Calu3 (cell line): ENCODE data around the gene PI16. TPM values are rescaled to one million over a fixed set of nuclear protein-coding genes. Genes with fewer than 3 reads are reported as not detected.

ENCODE experiments used
- BruUV-seq: library from RNA; stranded (reverse); fragments of 400-500 nt; replicated peaks from 2 replicates; lab custom pipeline; 2021; lab: Mats Ljungman, UMichigan
- CTCF ChIA-PET: fragments of 300-600 bp; sonication (Branson Sonifier 250); formaldehyde crosslinking; loops from one replicate; lab custom pipeline; 2022; ENCODE audit warnings: antibody characterized with exemption; lab: Charles Lee
- DNase-seq: peaks from one replicate; pipeline ENCODE4 v3.0.0; 2022
- H3K27ac Mint-ChIP-seq: one replicate; pipeline ENCODE4 v1.8.0; 2022; ENCODE audit warnings: mixed read lengths; ENCODE audit not compliant: unreplicated experiment
- H3K27me3 Mint-ChIP-seq: one replicate; pipeline ENCODE4 v1.8.0; 2022; ENCODE audit warnings: mixed read lengths; ENCODE audit not compliant: unreplicated experiment
- H3K36me3 Mint-ChIP-seq: one replicate; pipeline ENCODE4 v1.8.0; 2022; ENCODE audit warnings: mild to moderate bottlenecking, moderate library complexity, mixed read lengths; ENCODE audit not compliant: insufficient read depth, unreplicated experiment
- H3K4me1 Mint-ChIP-seq: one replicate; pipeline ENCODE4 v1.8.0; 2022; ENCODE audit warnings: mild to moderate bottlenecking, low read depth, mixed read lengths; ENCODE audit not compliant: unreplicated experiment
- H3K4me3 Mint-ChIP-seq: one replicate; pipeline ENCODE4 v1.8.0; 2022; ENCODE audit warnings: mild to moderate bottlenecking, low read depth, moderate library complexity, mixed read lengths; ENCODE audit not compliant: unreplicated experiment
- H3K9me3 Mint-ChIP-seq: one replicate; pipeline ENCODE4 v1.8.0; 2022; ENCODE audit warnings: low read depth, mixed read lengths; ENCODE audit not compliant: unreplicated experiment
- intact Hi-C: fragments of 100-400 bp; cut with micrococcal nuclease; formaldehyde crosslinking; loops from one replicate; pipeline ENCODE4 v1.10.0; 2022; ENCODE audit not compliant: unreplicated experiment
- total RNA-seq: library from RNA; stranded (reverse); gene quantifications from 2 replicates; pipeline ENCODE4 v1.2.3, GENCODE V29; 2022
- TF ChIP-seq, protein P1 (sequence below): fragments of 200-600 bp; IDR thresholded peaks from one replicate; pipeline ENCODE4 v1.8.0; 2022; ENCODE audit warnings: antibody characterized with exemption; ENCODE audit not compliant: unreplicated experiment

Gene PI16
- total RNA-seq, 1 experiment from 2014 or later, result 0.17 TPM

DNA sequence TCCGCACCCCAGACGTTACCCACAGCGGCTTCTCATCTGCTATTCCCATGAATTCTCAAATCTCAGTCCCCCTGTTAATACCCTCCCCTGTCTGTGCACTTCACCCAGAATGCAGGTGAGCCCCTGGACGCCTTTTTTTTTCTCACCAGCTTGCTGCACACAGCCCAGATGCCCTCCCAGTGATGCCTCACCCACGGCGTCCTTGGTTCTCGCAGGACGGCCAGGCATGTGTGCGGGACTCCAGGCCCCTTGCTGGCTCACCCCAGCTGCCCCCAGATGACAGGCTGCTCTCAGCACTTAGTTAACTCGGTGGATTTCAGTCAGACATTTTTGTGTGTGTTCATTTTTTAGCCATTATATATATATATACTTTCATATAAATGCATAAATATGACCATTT lies 25.4 kb upstream of the PI16 start:
- Mint-ChIP-seq H3K4me3 (no peak overlapping the region), H3K36me3 (peaks cover 8% of the 10 kb centered on the region), H3K9me3 (no peaks in the 10 kb centered on the region), H3K27me3 (no peaks in the 10 kb centered on the region), H3K4me1 (peaks cover 19% of the 10 kb centered on the region), H3K27ac (no peak overlapping the region)
- no peak for DNase-seq
- TF ChIP-seq, protein P1, sequence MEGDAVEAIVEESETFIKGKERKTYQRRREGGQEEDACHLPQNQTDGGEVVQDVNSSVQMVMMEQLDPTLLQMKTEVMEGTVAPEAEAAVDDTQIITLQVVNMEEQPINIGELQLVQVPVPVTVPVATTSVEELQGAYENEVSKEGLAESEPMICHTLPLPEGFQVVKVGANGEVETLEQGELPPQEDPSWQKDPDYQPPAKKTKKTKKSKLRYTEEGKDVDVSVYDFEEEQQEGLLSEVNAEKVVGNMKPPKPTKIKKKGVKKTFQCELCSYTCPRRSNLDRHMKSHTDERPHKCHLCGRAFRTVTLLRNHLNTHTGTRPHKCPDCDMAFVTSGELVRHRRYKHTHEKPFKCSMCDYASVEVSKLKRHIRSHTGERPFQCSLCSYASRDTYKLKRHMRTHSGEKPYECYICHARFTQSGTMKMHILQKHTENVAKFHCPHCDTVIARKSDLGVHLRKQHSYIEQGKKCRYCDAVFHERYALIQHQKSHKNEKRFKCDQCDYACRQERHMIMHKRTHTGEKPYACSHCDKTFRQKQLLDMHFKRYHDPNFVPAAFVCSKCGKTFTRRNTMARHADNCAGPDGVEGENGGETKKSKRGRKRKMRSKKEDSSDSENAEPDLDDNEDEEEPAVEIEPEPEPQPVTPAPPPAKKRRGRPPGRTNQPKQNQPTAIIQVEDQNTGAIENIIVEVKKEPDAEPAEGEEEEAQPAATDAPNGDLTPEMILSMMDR, result no peak
- intact Hi-C loops, result no loop called here
- CTCF ChIA-PET, result no interaction called here
- BruUV-seq, result no TSS peak

GRCh38 chr6:36929607-36930006 lies 24.9 kb upstream of the PI16 start:
- Mint-ChIP-seq H3K36me3 (peaks cover 8% of the 10 kb centered on the region), H3K9me3 (no peaks in the 10 kb centered on the region), H3K4me1 (peaks cover 19% of the 10 kb centered on the region), H3K4me3 (no peak overlapping the region), H3K27me3 (no peaks in the 10 kb centered on the region), H3K27ac (no peak overlapping the region)
- TF ChIP-seq, protein P1, result no peak
- intact Hi-C loops, result no loop called here
- no TSS peak for BruUV-seq
- DNase-seq, result no peak
- CTCF ChIA-PET, result no interaction called here

DNA sequence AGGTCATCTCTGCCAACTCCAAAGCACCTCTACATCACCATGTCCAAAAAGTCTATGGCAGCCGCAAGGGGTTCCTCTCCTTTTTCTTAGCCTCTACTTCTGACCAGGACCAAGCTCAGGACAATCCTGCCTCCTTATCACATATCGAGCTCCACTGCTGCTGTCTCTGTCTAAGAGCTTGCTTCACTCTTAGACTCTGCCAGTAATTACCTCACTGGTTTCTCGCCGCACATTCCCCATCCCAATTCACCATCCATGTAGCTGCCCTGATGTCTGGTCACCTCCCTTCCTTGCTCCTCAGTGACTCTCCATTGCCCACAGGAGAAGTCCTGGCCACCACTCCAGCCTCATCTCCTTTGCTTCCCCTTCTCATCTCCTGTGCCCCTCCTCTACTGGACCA lies 24.1 kb upstream of the PI16 start:
- CTCF ChIA-PET, result no interaction called here
- no peak overlapping the region for H3K27ac Mint-ChIP-seq
- TF ChIP-seq, protein P1, result no peak
- peaks cover 19% of the 10 kb centered on the region for H3K4me1 Mint-ChIP-seq
- intact Hi-C loops, result no loop called here
- H3K27me3 Mint-ChIP-seq, result no peaks in the 10 kb centered on the region
- no peak overlapping the region for H3K4me3 Mint-ChIP-seq
- H3K9me3 Mint-ChIP-seq, result no peaks in the 10 kb centered on the region
- no TSS peak for BruUV-seq
- no peak for DNase-seq
- H3K36me3 Mint-ChIP-seq, result peaks cover 8% of the 10 kb centered on the region

DNA sequence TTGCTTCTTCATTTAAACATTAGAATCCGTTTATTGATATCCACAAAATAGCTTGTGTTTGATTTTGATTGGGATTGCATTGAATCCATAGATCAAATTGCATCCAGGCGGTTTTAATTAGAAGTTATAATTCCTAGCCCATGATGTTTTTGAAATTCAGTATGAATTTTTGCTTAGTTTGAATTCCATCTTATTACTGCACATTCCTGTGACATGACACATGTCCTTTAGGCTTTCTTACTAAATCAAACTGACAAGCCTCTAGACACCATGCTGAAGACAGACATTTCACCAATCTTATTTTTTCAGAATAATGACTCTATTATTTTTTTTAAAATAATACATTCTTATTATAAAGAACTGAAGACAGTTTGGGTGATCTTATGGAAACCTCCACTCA lies 21.4 kb upstream of the PI16 start:
- TF ChIP-seq, protein P1, result no peak
- Mint-ChIP-seq H3K27ac (no peak overlapping the region), H3K27me3 (no peaks in the 10 kb centered on the region), H3K36me3 (peaks cover 8% of the 10 kb centered on the region), H3K4me1 (peaks cover 19% of the 10 kb centered on the region), H3K4me3 (no peak overlapping the region), H3K9me3 (no peaks in the 10 kb centered on the region)
- no TSS peak for BruUV-seq
- intact Hi-C loops, result no loop called here
- no peak for DNase-seq
- CTCF ChIA-PET, result no interaction called here
